Large intestine (tissue), 3 donors: Measurements from ENCODE around the gene ULK4. TPM values are rescaled to one million over a fixed set of nuclear protein-coding genes. Genes with fewer than 3 reads are reported as not detected.
"Not testable (repeated sequence)": the region's sequence is repeated elsewhere in the genome, so short reads cannot be mapped to it uniquely, and the experiment has no call there.

Source experiments
- DNase-seq, 2 donors: peaks; one replicate each; pipeline versions ENCODE4 v3.0.0 to v3.0.0-alpha.2; 2013
- H3K27ac ChIP-seq: one replicate; pipeline ENCODE4 v1.5.1; 2013; ENCODE audit warnings: low read length
- H3K27me3 ChIP-seq: 2 replicates; pipeline ENCODE4 v1.6.1; 2013; ENCODE audit warnings: low read length; ENCODE audit not compliant: control insufficient read depth, insufficient read depth
- H3K36me3 ChIP-seq: 2 replicates; pipeline ENCODE4 v1.6.1; 2013; ENCODE audit warnings: low read length; ENCODE audit not compliant: control insufficient read depth, insufficient read depth
- H3K4me1 ChIP-seq: one replicate; pipeline ENCODE4 v1.6.1; 2013; ENCODE audit warnings: low read length; ENCODE audit not compliant: control insufficient read depth, insufficient read depth
- H3K4me3 ChIP-seq: one replicate; pipeline ENCODE4 v1.5.1; 2013; ENCODE audit warnings: low read length
- H3K9me3 ChIP-seq: one replicate; pipeline ENCODE4 v1.6.1; 2013; ENCODE audit warnings: mild to moderate bottlenecking, low read depth, low read length, moderate library complexity; ENCODE audit not compliant: control insufficient read depth
- WGBS: methylation state at CpG from one replicate; pipeline ENCODE4 v1.1.5; 2013; ENCODE audit warnings: low lambda C conversion rate; ENCODE audit not compliant: insufficient coverage; 5-methylcytosine and 5-hydroxymethylcytosine counted together
- polyA plus RNA-seq: library from polyadenylated mRNA; unstranded; fragments of 120-200 nt; gene quantifications from one replicate; pipeline ENCODE4 v1.2.1, GENCODE V29; 2013

The ULK4 gene
- polyA plus RNA-seq, 1 donor, result 2.1 TPM

DNA sequence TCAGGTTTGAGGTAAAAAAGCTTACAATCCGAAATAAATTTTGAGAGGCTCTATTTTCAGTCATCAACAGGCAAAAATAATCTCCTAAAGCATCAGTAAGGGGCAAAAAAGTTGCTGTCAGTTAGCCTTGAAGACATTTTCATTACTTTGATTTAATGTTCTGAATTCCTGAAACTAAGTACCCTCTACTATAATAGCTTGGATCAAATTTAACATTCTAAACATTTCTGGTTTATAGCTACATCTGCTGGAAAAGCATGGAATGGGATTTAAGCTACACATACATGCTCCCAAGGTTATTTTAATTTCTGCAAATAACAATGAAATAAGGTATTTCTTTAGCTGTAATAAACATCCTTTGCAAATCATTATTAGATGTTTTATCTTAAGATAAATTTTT lies 245.4 kb downstream of the ULK4 start:
- no peaks in the 10 kb centered on the region for H3K27me3 ChIP-seq
- DNase-seq, result no peak
- no peaks in the 10 kb centered on the region for H3K4me1 ChIP-seq
- H3K4me3 ChIP-seq, result no peak overlapping the region
- WGBS, result 100% methylated on average over 1 of the region's 1 CpG
- H3K9me3 ChIP-seq, result no peaks in the 10 kb centered on the region
- H3K36me3 ChIP-seq, result no peaks in the 10 kb centered on the region
- no peak overlapping the region for H3K27ac ChIP-seq

DNA sequence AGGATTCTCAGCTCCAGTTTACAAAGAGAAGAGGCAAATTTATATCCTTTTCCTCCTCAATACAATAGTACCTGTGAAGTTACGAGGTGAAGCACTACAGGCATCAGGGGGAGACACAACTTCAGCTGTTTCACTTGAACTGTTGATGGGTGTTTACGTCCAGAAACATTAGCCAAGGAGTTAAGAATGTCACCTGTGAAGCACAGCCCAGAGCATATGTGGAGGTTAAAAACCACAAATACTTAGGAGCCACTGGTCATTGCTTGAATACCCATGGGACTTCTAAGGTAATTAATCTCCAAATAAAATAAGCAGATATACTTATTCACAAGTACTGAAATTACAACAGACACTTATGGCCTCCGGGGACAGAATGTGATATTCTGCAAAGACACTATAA lies 246.5 kb downstream of the ULK4 start:
- no peaks in the 10 kb centered on the region for H3K9me3 ChIP-seq
- no peak for DNase-seq
- no peak overlapping the region for H3K4me3 ChIP-seq
- H3K36me3 ChIP-seq, result no peaks in the 10 kb centered on the region
- H3K27me3 ChIP-seq, result no peaks in the 10 kb centered on the region
- no peak overlapping the region for H3K27ac ChIP-seq
- WGBS, result 86% methylated on average over 1 of the region's 3 CpGs
- H3K4me1 ChIP-seq, result no peaks in the 10 kb centered on the region

DNA sequence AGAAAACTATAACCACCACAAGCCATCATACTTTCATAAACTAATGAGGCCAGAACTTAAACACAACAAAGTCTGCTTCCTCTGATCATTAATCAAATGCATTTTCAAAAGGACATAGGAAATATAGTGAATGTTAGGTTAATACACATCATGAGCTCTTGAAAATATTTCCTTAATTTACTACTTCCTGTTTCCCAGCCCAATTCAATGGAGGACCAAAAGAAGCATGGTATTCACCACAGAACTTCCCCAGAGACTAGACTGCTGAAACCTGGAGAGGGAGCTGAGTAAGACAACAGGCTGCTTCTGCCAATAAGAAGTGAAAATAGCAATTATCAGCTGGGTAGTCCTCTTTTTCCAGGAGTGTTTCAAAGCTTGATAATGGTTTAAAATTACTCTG lies 250.3 kb downstream of the ULK4 start:
- no peak for DNase-seq
- Histone ChIP-seq H3K27me3 (no peaks in the 10 kb centered on the region), H3K9me3 (no peaks in the 10 kb centered on the region), H3K4me1 (no peaks in the 10 kb centered on the region), H3K4me3 (no peak overlapping the region), H3K36me3 (no peaks in the 10 kb centered on the region), H3K27ac (no peak overlapping the region)

DNA sequence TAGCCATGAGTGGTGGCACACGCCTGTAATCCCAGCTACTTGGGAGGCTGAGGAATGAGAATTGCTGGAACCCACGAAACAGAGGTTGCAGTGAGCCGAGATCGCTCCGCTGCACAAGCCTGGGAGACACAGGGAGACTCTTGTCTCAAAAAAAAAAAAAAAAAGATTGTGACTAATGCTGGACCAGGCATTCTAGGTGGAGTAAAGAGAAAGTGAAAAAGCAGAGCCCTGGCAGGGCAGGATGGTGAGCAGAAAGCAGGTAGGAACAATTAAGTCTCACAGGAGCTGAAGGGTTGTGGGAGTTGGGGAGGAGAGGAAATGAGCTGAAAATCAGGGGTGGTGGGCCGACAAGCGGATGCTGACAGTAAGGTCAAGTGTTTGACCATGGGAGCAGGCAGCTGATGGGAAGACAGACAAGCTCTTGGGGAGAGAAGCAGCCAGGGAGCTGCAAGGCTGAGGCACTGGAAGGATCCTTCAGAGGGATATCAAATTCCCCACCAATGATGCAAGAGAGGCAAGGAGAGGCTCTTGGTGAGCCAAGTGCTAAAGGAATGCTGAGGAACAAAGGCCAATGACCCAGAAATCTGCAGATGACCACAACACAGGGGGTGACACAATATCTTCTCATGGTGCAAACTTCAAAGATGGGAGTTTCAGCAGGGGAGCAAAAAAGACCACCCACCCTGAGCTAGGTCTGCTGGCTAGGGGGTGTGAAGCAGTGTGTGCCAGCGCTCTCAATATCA lies 251.1 kb downstream of the ULK4 start:
- 70% methylated on average over 2 of the region's 8 CpGs for WGBS
- no peaks in the 10 kb centered on the region for H3K9me3 ChIP-seq

DNA sequence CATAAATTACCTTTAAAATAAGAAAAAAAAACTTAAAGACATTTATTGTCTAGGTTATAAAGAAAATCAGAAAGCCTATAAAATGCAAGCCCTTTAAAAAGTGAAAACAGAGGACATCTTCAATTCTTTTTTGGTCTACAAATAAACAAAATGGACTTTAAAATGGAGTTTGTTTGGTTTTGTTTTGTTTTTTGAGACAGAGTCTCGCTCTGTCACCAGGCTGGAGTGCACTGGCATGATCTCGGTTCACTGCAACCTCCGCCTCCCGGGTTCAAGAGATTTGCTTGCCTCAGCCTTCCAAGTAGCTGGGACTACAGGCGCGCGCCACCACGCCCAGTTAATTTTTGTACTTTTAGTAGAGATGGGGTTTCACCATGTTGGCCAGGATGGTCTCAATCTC lies 252.7 kb downstream of the ULK4 start:
- WGBS, result no CpG with 5 or more reads among the region's 8 CpGs
- H3K36me3 ChIP-seq, DNase-seq, H3K4me1 ChIP-seq, H3K27me3 ChIP-seq, H3K4me3 ChIP-seq, H3K9me3 ChIP-seq, H3K27ac ChIP-seq: not testable (repeated sequence)

More for the DNA sequence above, 251.1 kb downstream of the ULK4 start:
- no peak for DNase-seq
- Histone ChIP-seq H3K27ac (no peak overlapping the region), H3K4me1 (no peaks in the 10 kb centered on the region), H3K36me3 (no peaks in the 10 kb centered on the region), H3K27me3 (no peaks in the 10 kb centered on the region), H3K4me3 (no peak overlapping the region)

DNA sequence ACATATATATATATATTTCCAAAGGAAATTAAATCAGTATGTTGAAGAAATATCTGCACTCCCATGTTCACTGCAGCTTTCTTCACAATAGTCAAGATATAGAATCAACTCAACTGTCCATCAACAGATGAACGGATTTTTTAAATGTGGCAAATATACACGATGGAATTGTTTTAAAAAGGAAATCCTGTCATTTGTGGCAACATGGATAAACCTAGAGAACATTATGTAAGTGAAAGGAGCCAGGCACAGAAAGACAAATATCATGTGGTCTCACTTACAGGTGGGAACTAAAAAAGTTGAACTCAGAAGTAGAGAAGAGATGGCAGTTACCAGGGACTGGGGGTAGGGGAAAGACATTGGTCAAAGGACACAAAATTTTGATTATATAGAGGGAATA lies 253.7 kb downstream of the ULK4 start:
- Histone ChIP-seq H3K36me3 (no peaks in the 10 kb centered on the region), H3K27me3 (no peaks in the 10 kb centered on the region), H3K27ac (no peak overlapping the region), H3K4me3 (no peak overlapping the region), H3K4me1 (no peaks in the 10 kb centered on the region), H3K9me3 (no peaks in the 10 kb centered on the region)
- no peak for DNase-seq
- no CpG with 5 or more reads among the region's 2 CpGs for WGBS

DNA sequence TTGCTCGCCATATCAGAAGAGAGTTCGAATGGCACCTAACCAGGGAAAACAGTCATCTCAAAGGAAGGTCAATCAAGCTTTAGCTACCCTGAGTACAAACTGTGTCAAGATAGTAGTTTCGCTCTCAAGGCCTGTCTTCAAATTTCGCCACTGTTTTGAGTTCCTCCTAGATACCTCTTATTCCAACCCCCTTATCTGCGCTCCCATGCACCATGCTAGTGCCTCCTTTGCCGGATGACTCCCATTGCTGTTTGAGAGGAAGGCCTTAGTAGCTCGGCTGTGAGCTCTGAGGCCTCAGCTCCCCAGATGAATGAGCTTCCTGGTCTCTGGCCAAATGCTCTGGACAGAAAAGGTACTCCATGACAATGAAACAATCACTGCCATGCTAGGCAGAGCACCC lies 256.0 kb downstream of the ULK4 start:
- Histone ChIP-seq H3K27ac (no peak overlapping the region), H3K36me3 (no peaks in the 10 kb centered on the region), H3K4me3 (no peak overlapping the region), H3K27me3 (no peaks in the 10 kb centered on the region), H3K4me1 (no peaks in the 10 kb centered on the region), H3K9me3 (no peaks in the 10 kb centered on the region)
- 100% methylated on average over 1 of the region's 7 CpGs for WGBS
- no peak for DNase-seq

DNA sequence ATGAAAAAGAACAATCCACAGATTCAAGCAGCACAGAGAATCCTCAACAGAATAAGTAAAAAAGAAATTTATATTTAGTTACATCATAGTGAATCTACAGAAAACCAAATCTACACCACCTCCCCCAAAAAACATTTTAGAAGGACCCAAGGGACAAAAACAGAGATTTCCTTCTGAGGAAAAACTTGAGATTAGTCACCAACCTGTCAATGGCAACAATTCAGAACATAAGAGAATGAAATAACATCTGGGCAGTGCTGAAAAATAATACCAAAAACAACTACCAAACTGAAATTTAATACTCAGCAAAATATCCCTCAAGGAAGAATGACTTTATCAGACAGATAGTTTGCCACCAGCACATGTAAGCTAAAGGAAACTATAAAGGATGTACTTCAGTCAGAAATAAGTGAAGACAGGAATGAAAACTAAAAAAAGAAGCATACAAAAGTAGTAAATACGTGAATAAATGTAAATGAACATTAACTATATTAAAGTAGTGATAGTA lies 260.7 kb downstream of the ULK4 start:
- Histone ChIP-seq H3K9me3 (peaks cover 1% of the 10 kb centered on the region), H3K27ac (no peak overlapping the region), H3K27me3 (no peaks in the 10 kb centered on the region), H3K4me1 (no peaks in the 10 kb centered on the region), H3K4me3 (no peak overlapping the region), H3K36me3 (no peaks in the 10 kb centered on the region)
- WGBS, result 100% methylated on average over 1 of the region's 1 CpG
- DNase-seq, result no peak

DNA sequence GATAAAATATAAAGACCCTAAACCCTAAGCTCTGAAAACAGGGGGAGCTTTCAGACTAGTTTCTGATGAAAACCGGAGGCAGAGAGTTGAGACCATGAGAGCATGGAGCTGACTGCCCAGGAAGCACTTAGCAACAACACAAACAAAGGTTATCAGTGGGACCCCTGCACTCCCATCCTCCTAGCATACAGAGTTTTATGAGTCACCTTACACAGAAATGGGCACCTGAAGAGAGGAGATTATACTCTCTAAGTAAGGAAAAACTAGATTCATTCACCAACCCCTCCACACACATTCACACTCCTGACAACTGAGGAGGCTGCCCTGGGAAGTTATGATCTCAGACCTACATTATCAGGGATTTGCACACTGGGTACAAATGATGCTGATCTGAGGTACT lies 261.7 kb downstream of the ULK4 start:
- no CpG with 5 or more reads among the region's 1 CpG for WGBS
- Histone ChIP-seq H3K9me3 (peaks cover 3% of the 10 kb centered on the region), H3K36me3 (no peaks in the 10 kb centered on the region), H3K4me1 (no peaks in the 10 kb centered on the region), H3K27ac (no peak overlapping the region), H3K27me3 (no peaks in the 10 kb centered on the region), H3K4me3 (no peak overlapping the region)
- DNase-seq, result no peak

DNA sequence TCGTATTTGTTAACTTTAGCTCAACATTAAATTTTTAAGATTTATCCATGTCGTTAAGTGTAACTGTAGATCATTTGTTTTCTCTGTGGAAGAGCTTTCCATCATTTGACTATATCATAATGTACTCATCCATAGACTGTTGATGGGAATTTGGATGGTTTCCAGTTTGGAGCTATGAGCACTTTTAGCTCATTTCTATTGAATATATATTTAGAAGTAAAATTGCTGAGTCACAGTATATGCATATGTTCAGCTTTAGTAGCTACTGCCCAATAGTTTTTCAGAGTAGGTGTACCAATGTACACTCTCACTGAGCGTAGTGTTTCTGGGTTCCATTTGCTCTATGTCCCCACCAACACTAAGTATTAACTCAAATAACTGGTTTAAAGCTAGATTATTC lies 263.0 kb downstream of the ULK4 start:
- no peak overlapping the region for H3K27ac ChIP-seq
- no peak for DNase-seq
- WGBS, result 96% methylated on average over 2 of the region's 3 CpGs

DNA sequence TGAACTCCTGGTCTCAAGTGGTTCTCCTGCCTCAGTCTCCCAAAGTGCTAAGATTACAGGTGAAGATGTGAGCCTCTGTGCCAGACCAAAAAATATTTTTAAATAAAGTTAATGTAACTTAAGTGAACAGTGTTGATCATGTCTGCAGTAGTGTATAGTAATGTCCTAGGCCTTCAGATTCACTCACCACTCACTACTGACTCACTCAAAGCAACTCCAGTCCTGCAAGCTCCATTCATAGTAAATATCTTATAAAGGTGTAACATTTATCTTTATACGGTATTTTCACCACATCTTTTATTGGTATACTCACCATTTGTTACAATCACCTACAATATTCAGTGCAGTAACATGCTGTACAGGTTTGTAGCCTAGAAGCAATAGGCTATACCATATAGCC lies 264.2 kb downstream of the ULK4 start:
- WGBS, result 80% methylated on average over 1 of the region's 1 CpG
- peaks cover 3% of the 10 kb centered on the region for H3K9me3 ChIP-seq
- no peaks in the 10 kb centered on the region for H3K4me1 ChIP-seq
- H3K4me3 ChIP-seq, result no peak overlapping the region
- DNase-seq, result no peak
- no peaks in the 10 kb centered on the region for H3K27me3 ChIP-seq
- no peaks in the 10 kb centered on the region for H3K36me3 ChIP-seq
- no peak overlapping the region for H3K27ac ChIP-seq

More for the DNA sequence above, 263.0 kb downstream of the ULK4 start:
- H3K9me3 ChIP-seq, result peaks cover 3% of the 10 kb centered on the region
- H3K4me3 ChIP-seq, result no peak overlapping the region
- no peaks in the 10 kb centered on the region for H3K27me3 ChIP-seq
- no peaks in the 10 kb centered on the region for H3K36me3 ChIP-seq
- H3K4me1 ChIP-seq, result no peaks in the 10 kb centered on the region
